Left lung (tissue), 10 donors: ENCODE data around the gene PLCB3. TPM values are rescaled to one million over a fixed set of nuclear protein-coding genes. Genes with fewer than 3 reads are reported as not detected.
A peak's percentile ranks its signal among the peaks of the same experiment; 100 is the strongest.

Source experiments
- ATAC-seq: fragments of 200-7000 bp; cut with Tn5 transposase; one replicate; pipeline ENCODE4 v1.9.1; 2020; ENCODE audit warnings: moderate library complexity
- DNase-seq, 4 donors: peaks; one replicate each; pipeline ENCODE4 v3.0.0-alpha.2; 2013 to 2020
- H3K27ac ChIP-seq, 2 donors: fragments of 200-600 bp; sonication (generic) in 1 of 2; one replicate each; pipeline versions ENCODE4 v1.5.0 to v1.8.0; 2020 to 2021
- H3K27me3 ChIP-seq, 2 donors: fragments of 200-600 bp; sonication (generic) in 1 of 2; one replicate each; pipeline versions ENCODE4 v1.5.0 to v1.8.0; 2020 to 2021
- H3K36me3 ChIP-seq, 2 donors: fragments of 200-600 bp; sonication (generic) in 1 of 2; one replicate each; pipeline versions ENCODE4 v1.5.0 to v1.8.0; 2020 to 2021
- H3K4me1 ChIP-seq, 2 donors: fragments of 200-600 bp; one replicate each; pipeline ENCODE4 v1.8.0; 2021
- H3K4me3 ChIP-seq, 2 donors: fragments of 200-600 bp; sonication (generic) in 1 of 2; one replicate each; pipeline versions ENCODE4 v1.5.0 to v1.8.0; 2020 to 2021; ENCODE audit warnings: mild to moderate bottlenecking in 1 of 2
- H3K9me3 ChIP-seq, 2 donors: fragments of 200-600 bp; sonication (generic) in 1 of 2; one replicate each; pipeline versions ENCODE4 v1.5.0 to v1.8.0; 2020 to 2021
- intact Hi-C, 2 donors: fragments of 100-400 bp; cut with DNase I; formaldehyde crosslinking; loops; one replicate each; pipeline versions ENCODE4 v1.11.2 to v1.14.2; 2022
- polyA plus RNA-seq, 6 donors: library from polyadenylated mRNA; unstranded; fragments of 120-200 nt; gene quantifications; one replicate each; pipeline ENCODE4 v1.2.1, GENCODE V29; 2013; ENCODE audit not compliant: insufficient read length in 6 of 6
- total RNA-seq, 2 donors: library from RNA; stranded (reverse); fragmentation: NEBNext Ultra II Directional; extraction: Animal tissue kit (Norgen Biotek cat#: 25700); gene quantifications; one replicate each; pipeline ENCODE4 v1.2.1, GENCODE V29; 2021
- TF ChIP-seq, protein P1 (sequence below), 2 donors: fragments of 200-600 bp; sonication (generic) in 1 of 2; IDR thresholded peaks; one replicate each; pipeline versions ENCODE4 v1.5.0 to v1.8.0; 2021; ENCODE audit warnings: antibody characterized with exemption in 2 of 2
- donor health status: DM: no; HTN: yes; CAD: no.
- donor health status: DM: no; HTN: no; CAD: no.

PLCB3 gene
- total and polyA plus RNA-seq, 8 donors = 18.9 to 42.7 (median 21.9) TPM

DNA sequence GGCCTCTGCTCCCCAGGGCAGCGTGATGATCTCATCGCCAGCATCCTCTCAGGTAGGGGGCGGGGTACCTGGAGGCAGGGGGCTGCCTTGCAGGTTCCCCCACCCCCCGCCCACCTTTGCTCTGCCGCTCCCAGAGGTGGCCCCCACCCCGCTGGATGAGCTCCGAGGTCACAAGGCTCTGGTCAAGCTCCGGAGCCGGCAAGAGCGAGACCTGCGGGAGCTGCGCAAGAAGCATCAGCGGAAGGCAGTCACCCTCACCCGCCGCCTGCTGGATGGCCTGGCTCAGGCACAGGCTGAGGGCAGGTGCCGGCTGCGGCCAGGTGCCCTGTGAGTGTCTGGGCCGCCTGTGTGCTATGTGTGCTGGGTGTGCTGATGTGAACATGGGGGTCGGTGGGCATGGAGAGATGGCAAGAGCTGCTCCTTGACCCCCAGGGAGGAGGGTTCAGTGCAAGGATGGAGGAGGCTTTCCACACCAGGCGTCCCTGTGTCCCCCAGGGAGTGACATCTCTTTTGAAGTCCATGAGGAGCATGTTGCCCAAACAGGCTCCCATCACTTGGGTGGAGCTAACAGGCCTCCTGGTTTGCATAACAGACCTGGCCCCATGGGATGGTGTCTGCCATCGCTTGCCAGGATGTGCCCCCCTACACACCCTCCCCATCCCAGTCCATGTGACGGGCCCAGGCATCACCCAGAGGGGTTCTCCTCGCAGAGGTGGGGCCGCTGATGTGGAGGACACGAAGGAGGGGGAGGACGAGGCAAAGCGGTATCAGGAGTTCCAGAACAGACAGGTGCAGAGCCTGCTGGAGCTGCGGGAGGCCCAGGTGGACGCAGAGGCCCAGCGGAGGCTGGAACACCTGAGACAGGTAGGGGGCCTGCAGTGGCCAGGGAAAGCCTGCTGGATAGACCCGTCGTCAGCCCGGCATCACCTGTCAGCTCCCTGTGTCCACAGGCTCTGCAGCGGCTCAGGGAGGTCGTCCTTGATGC, 14.1 kb downstream of the PLCB3 start:
- intact Hi-C loops = no loop called here
- H3K27me3 ChIP-seq = no peaks in the 10 kb centered on the region
- no peaks in the 10 kb centered on the region for H3K9me3 ChIP-seq
- peaks cover 0 to 66% of the 10 kb centered on the region in 2 donors for H3K36me3 ChIP-seq
- ATAC-seq = no peak
- H3K4me1 ChIP-seq = peaks cover 9 to 25% of the 10 kb centered on the region in 2 donors
- no peak overlapping the region for H3K27ac ChIP-seq
- TF ChIP-seq, protein P1, sequence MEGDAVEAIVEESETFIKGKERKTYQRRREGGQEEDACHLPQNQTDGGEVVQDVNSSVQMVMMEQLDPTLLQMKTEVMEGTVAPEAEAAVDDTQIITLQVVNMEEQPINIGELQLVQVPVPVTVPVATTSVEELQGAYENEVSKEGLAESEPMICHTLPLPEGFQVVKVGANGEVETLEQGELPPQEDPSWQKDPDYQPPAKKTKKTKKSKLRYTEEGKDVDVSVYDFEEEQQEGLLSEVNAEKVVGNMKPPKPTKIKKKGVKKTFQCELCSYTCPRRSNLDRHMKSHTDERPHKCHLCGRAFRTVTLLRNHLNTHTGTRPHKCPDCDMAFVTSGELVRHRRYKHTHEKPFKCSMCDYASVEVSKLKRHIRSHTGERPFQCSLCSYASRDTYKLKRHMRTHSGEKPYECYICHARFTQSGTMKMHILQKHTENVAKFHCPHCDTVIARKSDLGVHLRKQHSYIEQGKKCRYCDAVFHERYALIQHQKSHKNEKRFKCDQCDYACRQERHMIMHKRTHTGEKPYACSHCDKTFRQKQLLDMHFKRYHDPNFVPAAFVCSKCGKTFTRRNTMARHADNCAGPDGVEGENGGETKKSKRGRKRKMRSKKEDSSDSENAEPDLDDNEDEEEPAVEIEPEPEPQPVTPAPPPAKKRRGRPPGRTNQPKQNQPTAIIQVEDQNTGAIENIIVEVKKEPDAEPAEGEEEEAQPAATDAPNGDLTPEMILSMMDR (IDR thresholded peaks at IDR 0.05) = no peak
- no peak overlapping the region for H3K4me3 ChIP-seq
- DNase-seq = peak in 1 of 4 donors; percentile 76

DNA sequence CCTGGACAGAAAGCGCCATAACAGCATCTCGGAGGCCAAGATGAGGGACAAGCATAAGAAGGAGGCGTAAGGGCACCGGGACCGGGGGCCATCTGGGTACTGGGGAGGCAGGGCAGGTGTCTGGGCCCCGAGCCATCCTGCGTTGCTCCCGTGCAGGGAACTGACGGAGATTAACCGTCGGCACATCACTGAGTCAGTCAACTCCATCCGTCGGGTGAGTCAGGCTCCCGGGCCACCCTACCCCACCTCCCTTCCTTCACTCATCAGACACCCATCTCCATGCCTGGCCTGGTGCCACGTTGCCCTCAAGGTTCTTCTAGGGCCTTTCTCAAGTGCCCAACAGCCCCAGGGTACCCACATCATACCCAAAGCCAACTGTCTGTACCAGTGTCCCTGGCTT, 15.0 kb downstream of the PLCB3 start:
- Histone ChIP-seq H3K27me3 (no peaks in the 10 kb centered on the region), H3K4me3 (no peak overlapping the region), H3K27ac (no peak overlapping the region), H3K36me3 (peaks cover 0 to 61% of the 10 kb centered on the region in 2 donors), H3K4me1 (peaks cover 9 to 25% of the 10 kb centered on the region in 2 donors), H3K9me3 (no peaks in the 10 kb centered on the region)
- TF ChIP-seq, protein P1 (IDR thresholded peaks at IDR 0.05) = no peak
- ATAC-seq (no peak), DNase-seq (peak in 1 of 4 donors; percentile 73)
- intact Hi-C loops = no loop called here

DNA sequence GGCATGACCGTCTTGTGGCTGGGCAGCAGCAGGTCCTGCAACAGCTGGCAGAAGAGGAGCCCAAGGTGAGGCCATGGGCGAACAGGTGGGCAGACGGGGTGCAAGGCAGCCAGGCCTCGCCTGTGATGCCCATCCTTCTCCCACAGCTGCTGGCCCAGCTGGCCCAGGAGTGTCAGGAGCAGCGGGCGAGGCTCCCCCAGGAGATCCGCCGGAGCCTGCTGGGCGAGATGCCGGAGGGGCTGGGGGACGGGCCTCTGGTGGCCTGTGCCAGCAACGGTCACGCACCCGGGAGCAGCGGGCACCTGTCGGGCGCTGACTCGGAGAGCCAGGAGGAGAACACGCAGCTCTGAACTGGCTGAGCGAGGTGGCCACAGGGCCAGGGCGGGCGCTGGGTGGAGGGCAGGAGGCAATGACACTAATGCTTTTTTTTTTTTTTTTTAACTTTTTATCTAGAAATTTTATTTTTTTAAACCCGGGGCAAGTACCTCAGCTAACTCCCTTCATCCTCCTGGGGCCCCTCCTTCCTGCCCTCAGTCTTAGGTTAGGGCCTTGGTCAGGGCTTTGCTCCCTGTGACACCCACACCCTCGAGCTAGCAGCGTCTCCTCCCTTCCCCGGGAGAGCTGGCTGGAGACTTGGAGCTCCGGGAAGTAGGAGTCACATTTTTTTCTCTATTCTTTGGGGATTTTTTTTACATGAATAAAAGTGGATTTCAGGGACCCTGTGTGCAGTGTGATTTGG, 16.0 kb downstream of the PLCB3 start:
- no peak overlapping the region for H3K4me3 ChIP-seq
- peak in 1 of 4 donors; percentile 85 for DNase-seq

DNA sequence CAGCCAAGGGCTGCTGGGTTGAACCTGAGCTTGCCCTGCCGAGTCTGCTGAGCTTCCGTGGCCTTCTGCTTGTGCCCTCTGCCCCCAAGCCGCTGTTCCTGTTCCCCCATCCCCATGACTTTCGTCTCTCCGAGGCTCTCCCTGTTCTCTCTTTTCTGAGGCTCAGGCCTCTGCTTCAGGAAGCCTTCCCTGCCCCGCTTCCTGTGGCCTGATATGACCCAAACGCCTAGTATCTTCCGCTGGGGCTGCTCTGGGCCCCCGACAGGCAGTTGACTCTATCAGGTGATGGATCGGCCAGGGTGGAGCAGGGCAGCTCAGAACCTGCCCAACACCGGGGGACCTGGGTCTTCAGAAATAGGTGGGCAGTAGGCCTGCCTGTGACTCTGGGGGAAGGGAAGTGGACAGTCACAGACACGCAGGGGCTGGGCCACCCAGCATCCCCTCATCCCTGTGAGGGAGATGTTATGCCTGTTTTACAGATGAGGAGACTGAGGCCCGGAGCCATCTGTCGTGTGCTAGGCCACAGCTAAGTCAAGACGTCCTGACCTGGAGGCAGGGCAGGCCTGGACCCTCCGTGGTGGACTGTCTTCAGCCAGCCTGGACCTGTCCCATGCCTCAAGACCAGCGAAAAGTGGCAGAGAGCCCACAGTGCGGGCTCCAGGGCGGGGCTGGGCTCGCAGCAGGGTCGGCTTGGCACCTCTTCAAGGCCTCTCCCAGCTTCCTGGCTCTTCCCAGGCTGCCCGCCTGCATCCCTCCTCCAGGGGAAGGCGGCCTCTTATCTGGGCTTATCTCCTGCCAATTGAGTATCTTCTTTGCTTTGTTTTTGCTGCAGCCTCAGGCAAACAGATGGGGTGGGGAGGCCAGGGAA, 16.9 kb downstream of the PLCB3 start:
- TF ChIP-seq, protein P1 (IDR thresholded peaks at IDR 0.05) = no peak
- peak overlapping the region; percentile 71 to 81 for H3K4me3 ChIP-seq
- intact Hi-C loops = no loop called here
- peaks cover 13 to 44% of the 10 kb centered on the region in 2 donors for H3K4me1 ChIP-seq
- DNase-seq = peak in 3 of 4 donors; percentile 61 to 82 (median 66)
- peaks cover 0 to 42% of the 10 kb centered on the region in 2 donors for H3K36me3 ChIP-seq
- no peaks in the 10 kb centered on the region for H3K9me3 ChIP-seq
- no peak for ATAC-seq
- peak overlapping the region; percentile 97 to 100 for H3K27ac ChIP-seq
- H3K27me3 ChIP-seq = no peaks in the 10 kb centered on the region

More for the DNA sequence above, 16.0 kb downstream of the PLCB3 start:
- Histone ChIP-seq H3K4me1 (peaks cover 13 to 35% of the 10 kb centered on the region in 2 donors), H3K27me3 (no peaks in the 10 kb centered on the region), H3K36me3 (peaks cover 0 to 50% of the 10 kb centered on the region in 2 donors), H3K9me3 (no peaks in the 10 kb centered on the region), H3K27ac (peak overlapping the region; percentile 97 to 100)
- no peak for ATAC-seq
- TF ChIP-seq, protein P1 (IDR thresholded peaks at IDR 0.05) = no peak
- intact Hi-C loops = no loop called here
